ENCODE measurements around the gene GALNT9.
"Not testable (repeated sequence)": the region's sequence is repeated elsewhere in the genome, so short reads cannot be mapped to it uniquely, and the experiment has no call there.

GALNT9 gene

DNA sequence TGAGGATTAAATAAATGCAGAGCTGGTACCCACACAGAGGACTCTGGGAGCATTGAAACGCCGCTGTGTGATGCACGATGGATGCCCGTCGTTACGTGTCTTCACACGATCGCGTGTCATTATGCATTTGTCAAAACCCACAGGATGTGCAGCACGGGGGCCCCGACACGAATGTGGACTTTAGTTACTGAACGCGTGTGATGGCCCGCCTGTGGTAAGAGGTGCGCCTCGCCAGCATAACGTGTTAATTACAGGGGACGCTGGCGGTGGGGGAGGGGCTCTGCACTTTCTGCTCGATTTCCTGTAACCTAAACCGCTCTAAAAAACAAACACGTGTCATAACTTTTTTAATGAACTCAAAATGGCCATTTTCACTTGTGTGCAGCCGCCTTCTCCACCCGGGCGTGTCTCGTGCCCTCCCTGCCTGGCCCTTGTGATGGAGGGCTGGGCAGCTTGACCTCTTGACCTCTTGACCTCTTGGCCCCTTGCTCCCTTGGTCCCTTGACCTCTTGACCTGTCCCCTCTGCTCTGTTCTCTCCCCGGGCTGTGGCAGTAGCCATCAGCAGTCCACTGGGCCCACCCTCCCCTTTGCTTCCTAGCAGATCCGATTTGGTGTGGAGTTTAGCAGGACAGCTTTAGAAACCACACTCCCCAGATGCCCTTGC, 33.7 kb upstream of the GALNT9 start:
- Mint-ChIP-seq H3K9me3 (peaks cover 10% of the 10 kb centered on the region), H3K27me3 (no peaks in the 10 kb centered on the region), H3K4me1 (no peaks in the 10 kb centered on the region), H3K27ac (no peak overlapping the region), H3K4me3 (no peak overlapping the region), H3K36me3 (peaks cover 2% of the 10 kb centered on the region)
- no peak for DNase-seq
- CTCF ChIA-PET, result no interaction called here

DNA sequence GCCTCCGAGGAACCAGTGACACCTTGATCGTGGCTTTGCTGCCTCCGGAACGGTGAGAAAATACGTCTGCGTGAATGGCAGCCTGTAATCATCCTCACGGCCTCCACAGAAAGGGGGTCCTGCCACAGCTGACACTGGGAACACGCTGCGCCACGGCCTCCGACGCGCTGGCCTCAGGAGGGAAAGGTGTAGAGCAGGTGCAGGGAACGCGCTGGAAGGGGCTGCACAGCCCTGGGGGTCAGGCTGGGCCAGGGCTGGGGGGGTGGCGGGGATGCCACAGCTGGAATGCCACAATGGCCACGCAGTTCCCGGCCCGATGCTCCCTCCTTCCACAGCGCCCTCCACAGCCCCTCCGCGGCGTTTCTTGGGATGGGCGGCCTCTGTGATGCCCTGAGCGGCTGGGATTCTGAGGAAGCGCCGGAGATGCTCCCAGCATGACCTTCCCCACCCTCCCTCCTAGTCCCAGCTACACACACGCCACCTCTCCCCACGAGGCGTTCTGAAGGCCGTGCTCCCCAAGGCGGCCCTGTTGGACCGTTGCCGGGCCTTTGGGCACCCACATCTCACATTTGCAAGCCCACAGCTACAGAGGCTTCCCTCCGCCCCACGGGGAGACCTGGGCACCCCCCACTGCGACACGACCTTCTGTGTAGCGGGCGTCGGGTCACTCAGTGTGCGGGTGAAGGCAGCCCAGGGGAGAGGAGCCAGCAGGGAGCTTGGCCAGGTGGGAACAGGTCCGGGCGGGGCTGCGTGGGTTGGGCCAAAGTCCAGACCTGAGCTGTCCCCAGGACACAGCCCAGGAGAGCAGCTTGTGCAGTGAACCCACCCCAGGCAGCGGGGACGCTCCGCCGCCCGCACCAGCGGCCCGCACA, 31.8 kb upstream of the GALNT9 start:
- Mint-ChIP-seq H3K9me3 (peaks cover 10% of the 10 kb centered on the region), H3K4me3 (no peak overlapping the region), H3K27me3 (peaks cover 14% of the 10 kb centered on the region), H3K4me1 (no peaks in the 10 kb centered on the region), H3K27ac (no peak overlapping the region), H3K36me3 (peaks cover 2% of the 10 kb centered on the region)
- no peak for DNase-seq
- CTCF ChIA-PET, result no interaction called here

DNA sequence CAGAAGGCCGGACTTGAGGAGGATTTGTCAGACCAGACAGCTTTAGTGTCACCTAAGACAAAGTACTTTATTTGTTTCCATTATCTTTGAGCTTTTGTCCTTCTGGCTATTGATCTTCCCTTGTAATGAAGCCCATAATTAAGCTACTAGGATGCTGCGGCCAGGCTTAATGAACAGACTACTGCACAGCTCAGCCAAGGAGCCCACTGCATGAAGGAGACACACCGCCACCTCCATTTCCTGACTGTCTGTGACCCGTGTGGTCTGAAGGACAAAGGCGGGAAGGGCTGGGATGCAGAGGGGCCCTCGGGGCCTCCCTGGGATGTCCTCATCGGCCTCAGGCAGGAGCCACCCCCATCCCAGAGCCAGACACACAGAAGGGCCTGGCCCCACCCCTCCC, 31.0 kb upstream of the GALNT9 start:
- DNase-seq, result no peak
- Mint-ChIP-seq H3K9me3 (peaks cover 10% of the 10 kb centered on the region), H3K4me1 (no peaks in the 10 kb centered on the region), H3K27ac (no peak overlapping the region), H3K4me3 (no peak overlapping the region), H3K36me3 (peaks cover 2% of the 10 kb centered on the region), H3K27me3 (peaks cover 21% of the 10 kb centered on the region)
- CTCF ChIA-PET, result no interaction called here

DNA sequence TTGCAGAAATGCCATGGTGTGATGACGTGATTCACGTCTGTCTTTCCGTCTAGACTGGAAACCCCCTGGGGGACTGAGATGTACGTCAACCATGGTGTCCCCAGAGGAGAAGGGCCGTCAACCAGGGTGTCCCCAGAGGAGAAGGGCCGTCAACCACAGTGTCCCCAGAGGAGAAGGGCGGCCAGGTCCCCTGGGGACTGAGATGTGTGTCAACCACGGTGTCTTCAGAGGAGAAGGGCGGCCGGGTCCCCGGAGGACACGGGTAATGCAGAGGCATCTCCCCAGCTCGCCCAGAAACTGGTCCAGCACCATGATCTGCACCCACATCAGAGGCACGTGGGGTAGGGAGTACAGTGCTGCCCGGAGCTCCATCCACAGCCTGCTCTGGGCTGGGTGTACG, 30.6 kb upstream of the GALNT9 start:
- CTCF ChIA-PET, result no interaction called here
- no peak for DNase-seq
- Mint-ChIP-seq H3K4me3 (no peak overlapping the region), H3K27ac (no peak overlapping the region), H3K36me3 (peaks cover 2% of the 10 kb centered on the region), H3K9me3 (peaks cover 10% of the 10 kb centered on the region), H3K4me1 (no peaks in the 10 kb centered on the region), H3K27me3 (peaks cover 24% of the 10 kb centered on the region)

DNA sequence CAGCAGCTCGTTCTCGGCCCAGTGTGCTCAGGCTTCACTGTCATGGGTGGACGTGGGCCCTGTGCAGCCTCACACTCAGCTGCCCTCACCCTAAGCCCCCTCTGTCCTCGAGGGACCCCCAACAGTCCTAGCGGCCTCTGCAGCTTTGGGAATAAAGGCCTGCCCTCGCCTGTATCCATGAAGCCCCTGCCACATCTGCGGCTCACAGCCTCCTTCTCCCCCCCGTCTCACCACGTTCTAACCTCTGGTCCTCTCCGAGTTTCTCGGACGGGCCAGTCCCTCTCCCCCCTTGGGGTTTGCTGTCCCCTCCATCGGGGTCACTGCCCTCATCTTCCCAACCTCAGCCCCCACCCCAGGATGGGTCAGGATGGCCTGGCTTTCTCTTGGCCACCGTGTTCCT, 30.2 kb upstream of the GALNT9 start:
- Mint-ChIP-seq H3K4me3 (no peak overlapping the region), H3K9me3 (peaks cover 10% of the 10 kb centered on the region), H3K36me3 (peaks cover 2% of the 10 kb centered on the region), H3K27me3 (peaks cover 24% of the 10 kb centered on the region), H3K27ac (no peak overlapping the region), H3K4me1 (no peaks in the 10 kb centered on the region)
- CTCF ChIA-PET, result no interaction called here
- DNase-seq, result no peak

DNA sequence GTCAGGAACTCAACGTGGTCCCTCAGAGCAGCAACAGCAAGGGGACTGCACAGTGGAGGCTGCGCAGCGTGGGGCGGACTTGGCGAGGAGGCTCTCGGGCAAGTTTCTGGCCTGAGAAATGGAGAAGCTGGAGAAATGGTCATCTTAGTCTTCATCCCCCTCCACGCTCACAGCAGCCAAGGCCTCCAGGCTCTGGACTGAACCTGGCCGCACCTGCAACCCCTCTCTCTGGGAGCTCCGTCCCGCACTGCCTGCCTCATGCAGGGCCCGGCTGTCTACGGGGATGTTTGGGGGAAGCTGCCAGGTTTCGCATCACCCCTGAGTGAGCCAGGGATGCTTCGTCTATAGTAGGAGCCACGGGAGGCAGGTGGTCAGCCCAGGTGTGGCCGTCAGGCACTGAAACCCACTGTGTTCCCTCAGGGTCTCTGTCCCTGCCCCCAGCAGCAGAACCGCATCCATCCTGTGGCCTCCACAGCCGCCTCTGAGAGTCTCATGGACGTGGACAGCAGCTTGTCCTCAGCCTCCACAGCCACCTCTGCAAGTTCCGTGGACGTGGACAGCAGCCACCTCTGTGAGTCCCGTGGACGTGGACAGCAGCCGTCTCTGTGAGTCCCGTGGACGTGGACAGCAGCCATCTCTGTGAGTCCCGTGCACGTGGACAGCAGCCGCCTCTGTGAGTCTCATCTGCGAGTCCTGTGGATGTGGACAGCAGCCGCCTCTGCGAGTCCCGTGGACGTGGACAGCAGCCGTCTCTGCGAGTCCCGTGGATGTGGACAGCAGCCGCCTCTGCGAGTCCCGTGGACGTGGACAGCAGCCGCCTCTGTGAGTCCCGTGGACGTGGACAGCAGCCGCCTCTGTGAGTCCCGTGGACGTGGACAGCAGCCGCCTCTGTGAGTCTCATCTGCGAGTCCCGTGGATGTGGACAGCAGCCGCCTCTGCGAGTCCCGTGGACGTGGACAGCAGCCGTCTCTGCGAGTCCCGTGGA, 29.1 kb upstream of the GALNT9 start:
- DNase-seq, H3K27ac Mint-ChIP-seq, H3K36me3 Mint-ChIP-seq, H3K4me1 Mint-ChIP-seq, H3K9me3 Mint-ChIP-seq, H3K4me3 Mint-ChIP-seq, CTCF ChIA-PET: not testable (repeated sequence)
- peaks cover 24% of the 10 kb centered on the region for H3K27me3 Mint-ChIP-seq

DNA sequence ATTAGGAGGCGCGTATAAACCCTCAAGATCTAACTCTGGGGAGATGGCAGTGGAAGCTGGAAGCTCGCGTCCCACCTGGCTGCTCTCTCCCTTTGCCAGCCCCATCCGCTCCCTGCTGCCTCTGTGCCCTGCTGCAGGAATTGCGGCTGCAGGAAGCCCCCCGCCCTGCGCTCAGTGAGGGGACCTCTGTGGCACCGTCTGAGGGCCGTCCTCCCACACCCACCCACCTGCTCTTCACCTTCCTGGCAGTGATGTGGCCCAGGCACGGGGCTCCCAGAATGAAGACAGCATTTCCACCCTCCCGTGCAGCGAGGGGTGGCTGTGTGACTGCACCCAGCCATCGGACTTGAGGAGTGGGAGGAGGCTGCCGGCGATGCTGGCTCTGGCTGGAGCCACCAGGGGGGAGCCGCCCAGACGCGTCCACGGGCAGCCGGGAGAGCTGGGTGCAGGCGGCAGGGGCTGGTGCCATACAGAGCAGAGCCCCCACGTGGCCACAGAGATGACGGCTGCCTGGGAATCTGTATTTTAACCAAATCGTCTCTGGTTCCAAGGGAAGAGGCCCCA, 28.3 kb upstream of the GALNT9 start:
- CTCF ChIA-PET, result no interaction called here
- Mint-ChIP-seq H3K27ac (no peak overlapping the region), H3K27me3 (peaks cover 24% of the 10 kb centered on the region), H3K9me3 (peaks cover 7% of the 10 kb centered on the region), H3K36me3 (peaks cover 2% of the 10 kb centered on the region), H3K4me3 (no peak overlapping the region), H3K4me1 (no peaks in the 10 kb centered on the region)
- no peak for DNase-seq

DNA sequence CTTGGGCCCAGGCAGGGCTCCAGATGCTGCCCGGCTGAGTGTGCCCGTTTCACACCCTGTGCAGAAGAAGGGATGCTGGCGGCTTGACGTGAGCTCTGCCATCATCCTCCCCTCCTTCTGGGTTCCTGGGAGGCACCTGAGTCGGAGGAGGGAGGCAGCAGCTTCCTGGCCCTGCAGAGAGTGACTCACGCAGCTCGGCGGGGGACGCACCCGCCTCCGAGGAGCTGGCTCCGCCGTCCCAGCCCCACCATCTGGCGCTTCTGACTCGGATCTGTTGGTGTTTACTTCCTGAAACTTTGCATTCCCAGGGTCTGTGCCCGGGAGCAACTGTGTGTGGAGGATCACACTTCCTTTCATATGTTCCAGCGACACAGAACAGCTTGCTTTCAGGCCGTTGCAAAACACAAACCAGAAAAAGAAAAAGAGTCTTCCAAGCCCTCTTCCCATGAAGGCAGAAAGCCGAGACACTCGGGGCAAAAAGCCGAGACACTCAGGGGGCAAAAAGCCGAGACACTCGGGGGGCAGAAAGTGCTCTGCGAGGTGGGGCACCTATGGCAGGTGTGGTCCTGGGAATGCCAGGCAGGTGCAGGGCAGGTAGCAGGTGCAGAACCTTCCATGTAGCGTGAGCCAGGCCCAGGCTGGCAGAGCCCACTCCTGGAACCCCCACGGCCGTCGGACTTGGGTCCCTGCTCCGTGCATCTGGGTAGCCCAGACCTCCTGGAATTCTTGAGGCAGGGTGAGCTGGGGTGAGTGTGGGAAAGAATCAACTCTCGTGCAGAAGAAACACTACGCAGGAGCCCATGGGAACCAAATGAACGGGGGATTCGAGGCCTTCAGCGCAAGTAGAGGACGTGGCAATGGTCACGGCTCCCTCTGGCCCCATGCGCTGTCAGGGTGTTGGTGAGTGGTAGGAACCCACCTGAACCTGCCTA, 27.6 kb upstream of the GALNT9 start:
- no peak overlapping the region for H3K4me3 Mint-ChIP-seq
- peaks cover 7% of the 10 kb centered on the region for H3K9me3 Mint-ChIP-seq
- H3K36me3 Mint-ChIP-seq, result peaks cover 2% of the 10 kb centered on the region
- peaks cover 24% of the 10 kb centered on the region for H3K27me3 Mint-ChIP-seq
- CTCF ChIA-PET, result no interaction called here
- H3K27ac Mint-ChIP-seq, result no peak overlapping the region
- no peak for DNase-seq
- no peaks in the 10 kb centered on the region for H3K4me1 Mint-ChIP-seq

DNA sequence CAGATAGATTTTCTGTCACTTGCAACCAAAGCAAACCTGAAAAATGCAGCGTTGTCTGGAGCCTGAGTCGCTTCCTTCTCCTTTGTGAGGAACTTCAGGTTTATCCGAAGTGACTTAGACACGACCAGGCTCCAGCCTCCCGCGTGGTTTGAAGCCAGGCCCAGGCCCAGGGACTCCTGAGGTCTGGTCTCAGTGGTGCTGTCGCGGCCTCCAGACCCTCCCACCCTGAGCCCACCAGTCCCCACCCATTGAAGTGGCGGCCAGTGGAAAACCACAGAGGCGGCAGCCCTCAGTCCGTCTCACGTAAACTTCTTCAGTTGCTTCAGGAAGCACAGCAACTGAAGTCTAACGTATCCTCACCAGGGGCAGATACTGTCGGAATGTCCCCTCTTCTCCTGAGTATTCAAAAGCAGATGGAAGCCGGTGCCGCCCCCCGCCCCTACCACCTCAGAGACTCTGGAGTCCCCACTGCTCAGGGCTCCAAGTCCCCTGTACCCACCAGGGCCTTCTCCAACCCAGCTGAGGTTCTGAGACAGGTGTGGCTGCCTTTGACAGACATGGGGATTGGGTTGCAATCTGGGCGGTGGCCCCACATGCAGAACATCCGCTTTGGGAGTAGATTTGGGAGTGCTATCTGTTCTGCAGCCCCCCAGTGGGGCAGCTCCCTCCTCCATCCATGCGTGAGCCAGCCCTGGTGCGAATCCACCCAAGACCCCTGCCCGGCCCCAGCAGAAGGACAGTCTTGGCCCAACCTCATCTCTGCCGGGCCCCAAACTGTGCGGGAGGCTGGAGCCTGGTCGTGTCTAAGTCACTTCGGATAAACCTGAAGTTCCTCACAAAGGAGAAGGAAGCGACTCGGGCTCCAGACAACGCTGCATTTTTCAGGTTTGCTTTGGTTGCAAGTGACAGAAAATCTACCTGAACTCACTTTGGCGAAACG, 26.6 kb upstream of the GALNT9 start:
- Mint-ChIP-seq H3K36me3 (peaks cover 2% of the 10 kb centered on the region), H3K27ac (no peak overlapping the region), H3K4me1 (no peaks in the 10 kb centered on the region), H3K4me3 (no peak overlapping the region), H3K27me3 (peaks cover 24% of the 10 kb centered on the region), H3K9me3 (peaks cover 7% of the 10 kb centered on the region)
- CTCF ChIA-PET, result interaction anchor here (1.1 kb wide), 1 partner anchor 25 kb away, joined by 3 read pairs; no protein-coding TSS in a partner anchor
- no peak for DNase-seq

DNA sequence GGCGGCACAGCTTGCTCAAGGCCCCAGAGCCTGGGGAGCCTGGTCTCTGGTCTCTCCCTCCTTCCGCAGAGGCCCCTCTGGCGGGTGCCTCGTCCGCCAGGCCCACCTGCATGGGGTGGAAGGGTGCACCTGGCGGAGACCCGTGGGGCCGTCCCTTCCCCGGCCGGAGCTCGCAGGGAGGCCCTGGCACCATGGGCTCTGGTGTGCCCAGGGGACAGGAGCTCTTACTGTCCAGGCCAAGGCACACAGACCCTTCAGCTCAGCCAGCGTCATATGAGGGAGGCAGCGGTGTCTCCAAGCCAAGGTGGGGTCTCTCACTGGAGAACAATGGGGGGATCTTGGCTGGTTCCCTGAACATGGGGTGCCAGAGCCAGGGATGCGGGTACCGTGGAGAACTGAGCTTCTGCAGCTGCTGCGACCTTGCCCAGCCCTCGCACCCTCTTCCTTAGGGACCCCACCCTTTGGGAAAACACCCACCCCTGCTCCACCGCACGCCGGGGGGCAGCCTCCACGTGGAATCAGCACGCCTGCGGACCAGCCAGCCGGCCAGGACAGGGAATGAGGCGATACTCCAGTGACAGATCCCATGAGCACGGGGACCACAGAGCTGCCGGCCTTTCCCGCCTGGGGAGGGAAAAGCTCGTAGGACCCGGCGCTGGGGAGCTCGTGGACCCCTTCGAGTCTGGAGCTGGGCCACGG, 25.7 kb upstream of the GALNT9 start:
- peaks cover 2% of the 10 kb centered on the region for H3K36me3 Mint-ChIP-seq

DNA sequence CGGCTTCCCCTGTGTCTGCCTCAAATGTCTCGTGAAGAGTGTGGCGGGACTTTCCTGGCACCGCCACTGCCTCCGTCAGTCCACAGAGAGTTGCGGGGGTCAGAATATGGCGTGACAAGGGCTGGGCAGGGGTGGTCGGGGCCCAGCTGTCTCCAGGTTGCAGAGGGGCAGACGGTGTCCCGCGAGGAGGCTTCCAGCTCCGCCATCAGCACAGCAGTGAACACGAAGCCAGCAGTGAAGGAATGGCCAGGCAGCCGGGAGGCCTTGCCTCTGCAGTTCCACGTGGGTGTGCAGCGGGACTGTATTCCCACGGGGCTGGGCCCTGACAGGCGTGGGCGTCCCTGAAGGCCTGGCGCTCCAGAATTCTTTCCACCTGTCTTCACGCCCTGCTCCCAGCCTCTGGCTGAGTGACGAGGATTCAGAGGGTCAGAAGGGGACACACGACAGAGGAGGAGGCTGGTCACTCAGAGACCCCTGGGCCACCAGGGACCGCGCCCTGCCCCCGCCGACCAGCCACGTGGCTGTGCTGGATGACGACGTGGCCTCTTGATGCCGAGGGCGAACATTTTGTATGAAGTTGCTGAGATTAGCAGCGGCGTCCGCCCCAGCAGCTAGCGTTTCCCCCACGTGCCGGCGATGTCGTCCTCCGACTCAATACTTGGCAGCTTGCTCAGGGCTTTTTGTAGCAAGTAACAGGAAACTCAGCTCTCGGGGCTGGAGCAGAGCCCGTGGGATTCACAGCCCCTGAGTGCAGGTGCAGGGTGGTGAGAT, 25.0 kb upstream of the GALNT9 start:
- Mint-ChIP-seq H3K9me3 (no peaks in the 10 kb centered on the region), H3K27ac (no peak overlapping the region), H3K4me3 (no peak overlapping the region), H3K36me3 (no peaks in the 10 kb centered on the region), H3K27me3 (peaks cover 24% of the 10 kb centered on the region), H3K4me1 (no peaks in the 10 kb centered on the region)
- CTCF ChIA-PET, result no interaction called here
- DNase-seq, result no peak

More for the DNA sequence above, 25.7 kb upstream of the GALNT9 start:
- CTCF ChIA-PET, result interaction anchor here (1.1 kb wide), 1 partner anchor 26 kb away, joined by 3 read pairs; no protein-coding TSS in a partner anchor
- H3K27me3 Mint-ChIP-seq, result peaks cover 24% of the 10 kb centered on the region
- no peak for DNase-seq
- H3K4me1 Mint-ChIP-seq, result no peaks in the 10 kb centered on the region
- no peak overlapping the region for H3K27ac Mint-ChIP-seq
- H3K9me3 Mint-ChIP-seq, result peaks cover 5% of the 10 kb centered on the region
- H3K4me3 Mint-ChIP-seq, result no peak overlapping the region
